Spleen (tissue), 7 donors: ENCODE data around the gene MACROH2A1.

Source experiments
- CTCF ChIP-seq, 11 experiments: fragments of 200-600 bp in 7 of 11; fragments of 450-650 bp in 4 of 11; sonication (generic) in 4 of 11; IDR thresholded peaks in 8 of 11; conservative IDR thresholded peaks in 3 of 11; 1 replicate in 7 of 11; 2 replicates in 4 of 11; pipeline versions ENCODE4 v1.4.0 to v1.8.0; 2016 to 2021; ENCODE audit warnings: antibody characterized with exemption in 11 of 11, inconsistent platforms in 4 of 11, mild to moderate bottlenecking in 1 of 11
- POLR2A ChIP-seq, 3 donors: fragments of 450-650 bp; IDR thresholded peaks; one replicate each; pipeline ENCODE4 v1.5.1; 2017; ENCODE audit warnings: antibody characterized with exemption in 3 of 3, mild to moderate bottlenecking in 1 of 3
- donor health status: DM: no; HTN: no; CAD: no; lungs with moderate emphysema.
- donor health status: DM: no; HTN: no; CAD: no.
- donor health status: DM: no; HTN: no; CAD: no.

- TF ChIP-seq CTCF (IDR thresholded peaks at IDR 0.05 in 8 of 11, conservative IDR thresholded peaks at IDR 0.05 in 3 of 11) (no peak), POLR2A (IDR thresholded peaks at IDR 0.05) (no peak)
These were observed 45.3 kb upstream of the MACROH2A1 start for GRCh38 chr5:135444360-135444759.
